HG03159 (cell line): ENCODE results near the gene PIK3R5.

Experiments
- ATAC-seq: cut with Tn5 transposase; IDR thresholded peaks from one replicate; pipeline ENCODE4 v1.9.1; 2021; ENCODE audit warnings: mild to moderate bottlenecking, moderate library complexity; ENCODE audit not compliant: unreplicated experiment

The PIK3R5 gene

DNA sequence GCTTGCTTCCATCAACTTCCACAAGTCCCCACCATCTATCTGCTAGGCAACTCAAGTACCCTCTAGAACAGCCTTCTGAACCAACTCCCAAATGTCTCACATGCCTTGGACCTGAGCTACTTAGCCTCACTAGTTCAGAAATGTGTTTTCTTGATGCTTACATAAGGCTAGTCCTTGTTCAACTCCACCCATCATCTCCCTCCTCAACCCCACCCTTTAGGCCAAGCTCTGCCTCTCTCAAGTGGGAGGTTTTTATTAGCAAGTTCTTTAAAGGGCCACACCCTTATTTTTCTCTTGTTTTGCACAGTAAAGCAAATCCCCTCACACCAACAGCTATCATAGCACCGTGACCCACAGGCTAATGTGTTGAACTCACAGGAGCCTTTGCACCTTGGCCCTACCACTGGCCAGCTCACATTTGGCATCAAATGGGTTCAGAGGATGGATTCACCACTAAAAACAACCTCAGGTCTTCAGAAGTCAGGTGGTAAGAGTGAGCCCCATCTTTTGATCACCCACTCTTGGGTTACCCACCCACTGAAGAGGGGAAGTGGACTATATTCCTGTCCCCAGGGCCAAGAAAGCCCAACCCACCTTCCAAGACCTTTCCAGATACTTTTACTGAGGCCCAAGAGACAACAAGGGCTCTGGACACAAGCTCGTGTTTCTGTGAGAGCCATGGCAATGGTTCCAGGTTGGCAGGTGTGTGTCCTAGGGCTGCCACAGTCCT lies 12.2 kb downstream of the PIK3R5 start:
- ATAC-seq = no peak

- ATAC-seq = no peak
Measured at GRCh38 chr17:8952191-8952590, 13.3 kb downstream of the PIK3R5 start.

DNA sequence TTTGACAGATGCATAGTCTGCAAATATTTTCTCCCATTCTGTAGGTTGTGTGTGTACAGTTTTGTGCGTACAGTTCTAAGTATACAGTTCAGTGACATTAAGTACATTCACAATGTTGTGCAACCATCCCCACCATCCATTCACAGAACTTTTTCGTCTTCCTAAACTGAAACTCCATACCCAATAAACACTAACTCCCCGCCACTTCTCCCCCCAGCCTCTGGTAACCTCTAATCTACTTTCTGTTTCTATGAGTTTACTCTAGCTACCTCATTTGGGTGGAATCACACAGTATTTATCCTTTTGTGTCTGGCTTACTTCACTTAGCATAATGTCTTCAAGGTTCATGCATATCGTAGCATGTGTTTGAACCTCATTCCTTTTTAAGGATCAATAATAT lies 14.3 kb downstream of the PIK3R5 start:
- no peak for ATAC-seq

DNA sequence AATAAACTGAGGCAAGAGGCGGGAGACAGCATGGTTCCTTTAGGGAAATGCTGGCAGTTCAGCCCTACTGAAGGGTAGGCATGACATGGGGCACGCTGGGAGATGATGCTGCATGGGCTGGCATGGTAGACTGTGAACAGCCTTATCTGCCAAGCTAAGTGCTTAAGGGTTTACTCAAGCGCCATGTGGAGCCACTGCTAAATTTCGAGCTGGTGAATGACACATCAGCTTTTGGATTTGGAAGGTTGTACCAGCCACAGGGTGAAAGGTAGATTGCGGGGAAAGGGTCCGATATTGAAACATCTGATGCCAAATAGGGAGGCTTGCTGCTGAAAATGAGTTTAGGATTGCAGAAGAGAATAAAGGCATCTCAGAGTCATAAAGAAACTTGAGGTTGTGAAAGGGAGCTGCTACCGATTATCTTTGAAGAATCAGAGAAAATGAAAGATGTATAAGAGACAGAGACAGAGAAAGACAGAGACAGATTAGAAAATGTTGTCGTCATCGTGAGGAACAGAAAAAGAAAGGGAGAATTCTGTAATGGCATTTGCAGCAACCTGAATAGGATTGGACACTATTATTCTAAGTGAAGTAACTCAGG lies 16.3 kb downstream of the PIK3R5 start:
- ATAC-seq = no peak

GRCh38 chr17:8948462-8948861 lies 17.0 kb downstream of the PIK3R5 start:
- ATAC-seq = no peak

GRCh38 chr17:8947201-8947600 lies 18.3 kb downstream of the PIK3R5 start:
- ATAC-seq = no peak

DNA sequence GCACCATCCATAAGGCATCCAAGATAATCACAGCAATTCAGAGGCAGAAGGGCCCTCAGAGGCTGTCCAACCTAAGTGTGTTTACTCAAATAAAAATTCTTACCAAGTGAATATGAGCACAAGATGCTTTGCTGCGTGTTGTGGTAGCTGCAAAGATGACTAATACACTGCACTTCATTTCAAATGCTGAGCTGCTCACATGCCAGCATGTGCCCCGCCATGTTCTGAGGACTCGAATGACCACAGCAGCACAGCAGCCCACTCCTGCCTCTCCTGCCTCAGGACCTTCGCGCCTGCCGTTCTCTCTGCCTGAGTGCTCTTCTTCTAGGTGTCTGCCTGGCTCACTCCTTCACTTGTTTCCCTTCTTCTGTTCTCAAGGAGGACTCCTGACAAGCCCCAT lies 19.0 kb downstream of the PIK3R5 start:
- ATAC-seq = no peak

DNA sequence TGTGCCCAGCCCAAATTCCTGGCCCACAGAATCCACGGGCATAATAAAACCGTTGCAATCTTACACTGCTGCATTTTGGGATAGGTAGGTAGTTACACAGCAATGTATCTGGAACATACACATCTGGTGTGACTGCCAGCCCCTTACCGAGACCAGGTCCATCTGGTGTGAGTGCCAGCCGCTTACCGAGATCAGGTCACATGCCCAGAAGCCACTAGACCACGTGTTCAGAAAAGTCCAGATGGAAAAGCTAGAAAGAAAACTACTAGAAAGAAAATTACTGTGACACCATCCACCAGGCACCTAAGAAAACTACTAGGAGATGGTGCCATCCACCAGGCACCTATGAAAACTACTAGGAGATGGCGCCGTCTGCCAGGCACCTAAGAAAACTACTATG lies 19.4 kb downstream of the PIK3R5 start:
- no peak for ATAC-seq

DNA sequence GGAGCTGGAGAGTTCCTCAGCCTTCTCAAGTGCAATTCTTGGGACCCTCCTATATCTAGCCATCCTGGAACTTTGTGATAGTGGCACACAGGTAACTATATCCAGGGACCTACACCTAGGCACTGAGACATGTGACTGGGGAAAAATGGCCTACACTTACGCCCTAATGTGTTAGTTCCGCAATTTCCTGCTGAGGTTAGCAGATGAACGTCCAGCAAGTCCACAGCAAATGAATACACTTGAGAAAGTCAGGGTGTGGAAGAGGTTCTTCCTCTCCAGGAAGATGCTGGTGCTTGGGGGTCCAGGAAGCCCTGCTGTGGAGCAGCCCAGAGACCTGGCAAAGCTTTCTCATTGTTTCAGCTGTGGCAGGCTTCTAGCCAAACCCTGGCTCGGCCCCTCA lies 20.8 kb downstream of the PIK3R5 start:
- ATAC-seq = no peak

DNA sequence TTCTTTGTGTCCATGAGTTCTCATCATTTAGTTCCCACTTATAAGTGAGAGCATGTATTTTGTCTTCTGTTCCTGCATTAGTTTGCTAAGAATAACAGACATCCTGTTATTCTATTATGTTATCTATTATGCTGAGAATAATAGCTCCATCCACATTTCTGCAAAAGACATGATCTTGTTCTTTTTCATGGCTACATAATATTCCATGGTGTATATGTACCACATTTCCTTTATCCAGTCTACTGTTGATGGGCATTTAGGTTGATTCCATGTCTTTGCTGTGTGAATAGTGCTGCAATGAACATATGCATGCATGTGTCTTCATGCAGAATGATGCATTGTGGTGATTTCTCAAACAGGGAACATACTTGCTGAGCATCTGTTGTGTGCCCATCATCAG lies 21.4 kb downstream of the PIK3R5 start:
- no peak for ATAC-seq

- no peak for ATAC-seq
Measured at GRCh38 chr17:8941980-8942622, 23.4 kb downstream of the PIK3R5 start.

GRCh38 chr17:8941520-8941919 lies 24.0 kb downstream of the PIK3R5 start:
- no peak for ATAC-seq

DNA sequence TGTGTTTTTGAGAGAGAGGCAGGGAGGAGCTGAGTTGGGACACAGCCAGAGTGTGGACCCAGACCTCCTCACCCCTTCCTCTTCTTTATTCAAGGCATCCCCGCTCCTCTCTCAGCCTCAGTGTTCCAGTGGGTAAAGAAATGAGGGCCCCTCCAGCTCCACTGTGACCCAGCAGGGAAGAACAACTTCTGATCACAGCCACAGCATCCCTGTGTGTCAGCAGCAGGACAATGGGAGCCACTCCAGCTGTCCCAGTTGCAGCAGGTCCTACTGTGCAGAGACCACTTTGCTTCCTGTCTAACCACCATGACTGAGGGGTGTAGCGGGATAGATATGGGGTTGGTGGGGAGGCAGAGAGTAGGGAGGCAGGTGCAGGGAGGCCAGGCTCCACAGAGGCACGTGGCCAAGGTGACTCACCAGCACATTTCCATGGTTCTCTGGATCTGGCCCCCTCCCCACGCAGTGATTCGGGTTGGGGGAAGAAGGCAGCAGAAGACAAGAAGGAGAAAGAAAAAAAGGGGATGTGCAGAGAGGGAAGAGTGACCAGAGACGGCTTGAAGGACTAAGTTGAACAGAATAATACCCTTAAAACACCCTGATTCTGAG lies 24.5 kb downstream of the PIK3R5 start:
- no peak for ATAC-seq

- peak; percentile 41 for ATAC-seq
Measured at GRCh38 chr17:8939496-8940334, 25.8 kb downstream of the PIK3R5 start.

DNA sequence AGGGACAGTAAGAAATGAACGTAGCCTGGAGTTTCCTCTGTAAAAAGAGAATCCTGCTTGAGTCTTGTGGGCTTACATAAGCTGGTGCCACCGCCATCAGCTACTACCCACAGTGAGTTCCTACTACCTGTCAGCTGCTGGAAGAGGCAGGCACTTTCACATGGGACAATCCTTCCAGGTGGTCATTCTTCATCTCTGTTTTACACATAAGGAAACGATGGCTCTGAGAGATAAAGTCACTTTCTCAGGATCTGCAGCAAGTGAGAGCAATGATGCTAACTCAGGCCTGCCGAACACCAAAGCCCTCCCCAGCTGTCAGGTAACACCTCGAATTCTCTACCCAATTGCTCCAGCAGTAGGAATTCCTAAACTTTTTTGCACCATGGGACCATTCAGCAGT lies 26.6 kb downstream of the PIK3R5 start:
- ATAC-seq = no peak

DNA sequence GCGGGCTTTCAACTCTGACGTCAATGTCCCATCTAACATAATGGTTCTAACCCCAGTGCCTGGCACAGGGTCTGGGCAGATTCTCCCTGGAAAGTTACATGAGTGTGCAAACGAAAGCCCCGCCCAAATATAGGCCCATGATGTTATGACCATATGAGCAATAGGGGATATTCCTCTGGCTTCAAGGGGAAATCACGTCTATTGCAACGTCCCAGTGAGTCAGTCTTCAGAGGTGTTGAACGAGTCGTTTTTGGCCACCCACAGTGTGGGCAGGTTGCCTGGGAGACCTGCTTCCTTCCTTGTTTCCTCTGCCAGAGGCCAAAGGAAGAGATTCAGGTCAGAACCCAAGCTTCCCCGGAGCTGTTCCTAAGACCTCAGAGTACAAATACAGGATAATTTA lies 30.3 kb downstream of the PIK3R5 start:
- ATAC-seq = no peak

DNA sequence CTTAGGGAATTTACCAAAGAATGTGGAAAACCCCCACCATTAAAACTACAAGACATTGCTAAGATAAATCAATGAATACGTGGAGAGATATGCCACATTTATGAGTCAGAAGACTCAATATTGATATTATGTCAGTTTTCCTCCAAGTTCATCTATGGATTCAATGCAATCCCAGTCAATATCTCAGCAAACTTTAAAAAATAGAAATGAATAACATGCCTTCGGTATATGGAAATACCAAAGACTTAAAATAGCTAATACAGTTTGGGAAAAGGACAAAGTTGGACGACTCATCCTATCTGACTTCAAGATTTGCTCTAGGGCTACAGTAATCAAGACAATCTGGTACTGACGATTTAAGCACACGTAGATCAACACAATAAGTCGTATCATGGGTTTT lies 31.2 kb downstream of the PIK3R5 start:
- ATAC-seq = no peak

GRCh38 chr17:8930649-8931048 lies 34.9 kb downstream of the PIK3R5 start:
- no peak for ATAC-seq

- no peak for ATAC-seq
Measured at GRCh38 chr17:8928347-8928746, 37.2 kb downstream of the PIK3R5 start.

DNA sequence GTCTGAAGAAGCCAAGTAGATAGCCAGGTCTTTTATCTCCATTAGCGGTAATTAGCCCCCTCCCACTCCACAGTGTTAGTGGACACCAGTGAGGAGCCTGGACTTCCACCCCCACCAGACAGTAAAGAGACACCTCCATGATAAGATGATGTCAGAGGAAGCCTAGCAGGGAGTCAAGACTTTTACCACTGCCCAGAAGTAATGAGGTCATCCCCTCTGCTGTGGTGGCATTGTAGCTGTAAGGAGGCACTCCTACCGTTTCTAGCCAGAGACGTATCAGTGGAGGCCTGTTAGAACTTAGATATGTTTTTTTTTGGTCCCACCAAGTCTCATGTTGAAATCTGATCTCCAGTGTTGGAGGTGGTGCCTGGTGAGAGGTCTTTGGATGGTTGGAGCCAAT lies 38.1 kb downstream of the PIK3R5 start:
- no peak for ATAC-seq

DNA sequence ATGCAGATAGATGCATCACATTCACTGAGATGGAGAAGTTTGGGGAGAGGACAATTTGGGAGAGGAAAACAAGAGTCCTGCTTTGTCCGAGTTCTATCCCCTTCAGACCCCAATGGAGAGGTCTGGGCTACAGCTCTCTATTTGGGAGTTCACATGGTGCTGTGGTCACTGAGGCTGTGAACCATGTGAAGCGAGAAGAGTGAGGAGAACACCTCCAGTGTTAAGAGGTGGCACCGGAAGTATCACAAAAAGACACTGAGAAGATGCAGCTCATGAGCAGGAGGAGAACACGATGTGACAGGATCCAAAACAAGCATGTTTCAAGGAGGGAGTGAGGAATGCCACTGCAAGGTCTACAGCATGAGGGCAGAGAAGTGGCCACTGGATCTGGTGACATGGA lies 39.7 kb downstream of the PIK3R5 start:
- ATAC-seq = no peak
